CD8-positive, alpha-beta memory T cell (primary cell): Measurements from ENCODE around the gene TMEM184C. TPM values are rescaled to one million over a fixed set of nuclear protein-coding genes. Genes with fewer than 3 reads are reported as not detected.
A peak's percentile ranks its signal among the peaks of the same experiment; 100 is the strongest.

Source experiments
- CTCF ChIA-PET: fragments of 350-600 bp; sonication (Branson Sonifier 250); formaldehyde crosslinking; loops from one replicate; lab custom pipeline; 2021; ENCODE audit warnings: antibody characterized with exemption; lab: Charles Lee
- POLR2A ChIA-PET: fragments of 350-600 bp; sonication (Branson Sonifier 250); formaldehyde crosslinking; loops from one replicate; lab custom pipeline; 2021; ENCODE audit warnings: antibody characterized with exemption; lab: Charles Lee
- DNase-seq, 5 donors: peaks; one replicate each; pipeline versions ENCODE4 v3.0.0 to v3.0.0-alpha.2; 2020 to 2022; ENCODE audit warnings: mixed read lengths in 1 of 5
- H3K27ac ChIP-seq: one replicate; pipeline ENCODE4 v1.7.0; 2013; ENCODE audit warnings: low read depth, mild to moderate bottlenecking, low read length, moderate library complexity
- H3K27me3 ChIP-seq: 2 replicates; pipeline ENCODE4 v1.7.0; 2013; ENCODE audit warnings: low read length, mild to moderate bottlenecking; ENCODE audit not compliant: insufficient read depth, poor library complexity, severe bottlenecking
- H3K36me3 ChIP-seq: 2 replicates; pipeline ENCODE4 v1.7.0; 2013; ENCODE audit warnings: mild to moderate bottlenecking, low read length, moderate library complexity; ENCODE audit not compliant: insufficient read depth
- H3K4me1 ChIP-seq: 2 replicates; pipeline ENCODE4 v1.7.0; 2013; ENCODE audit warnings: mild to moderate bottlenecking, low read length, moderate library complexity; ENCODE audit not compliant: insufficient read depth
- H3K4me3 ChIP-seq: 2 replicates; pipeline ENCODE4 v1.7.0; 2013; ENCODE audit warnings: mild to moderate bottlenecking, low read length
- H3K9me3 ChIP-seq: 2 replicates; pipeline ENCODE4 v1.7.0; 2013; ENCODE audit warnings: mild to moderate bottlenecking, low read length
- H3K27ac Mint-ChIP-seq, 8 donors: one replicate each; pipeline ENCODE4 v1.8.0; 2020 to 2021; ENCODE audit warnings: mixed read lengths in 8 of 8, mild to moderate bottlenecking in 6 of 8, inconsistent platforms in 3 of 8, moderate library complexity in 3 of 8
- H3K27me3 Mint-ChIP-seq, 2 donors: one replicate each; pipeline ENCODE4 v1.8.0; 2020 to 2021; ENCODE audit warnings: mixed read lengths in 2 of 2, mild to moderate bottlenecking in 1 of 2, moderate library complexity in 1 of 2
- H3K36me3 Mint-ChIP-seq, 3 donors: one replicate each; pipeline ENCODE4 v1.8.0; 2020 to 2021; ENCODE audit warnings: mixed read lengths in 3 of 3, inconsistent platforms in 1 of 3, mild to moderate bottlenecking in 1 of 3
- H3K4me1 Mint-ChIP-seq, 3 donors: one replicate each; pipeline ENCODE4 v1.8.0; 2020 to 2021; ENCODE audit warnings: mixed read lengths in 3 of 3, inconsistent platforms in 1 of 3, mild to moderate bottlenecking in 1 of 3
- H3K4me3 Mint-ChIP-seq, 7 donors: one replicate each; pipeline ENCODE4 v1.8.0; 2020 to 2021; ENCODE audit warnings: mixed read lengths in 7 of 7, mild to moderate bottlenecking in 6 of 7, moderate library complexity in 4 of 7, inconsistent platforms in 2 of 7
- H3K9me3 Mint-ChIP-seq, 5 donors: one replicate each; pipeline ENCODE4 v1.8.0; 2020 to 2022; ENCODE audit warnings: mixed read lengths in 5 of 5, mild to moderate bottlenecking in 3 of 5, moderate library complexity in 2 of 5, inconsistent platforms in 1 of 5
- polyA plus RNA-seq: library from polyadenylated mRNA; unstranded; fragments of 300-500 nt; fragmentation: Illumina TruSeq; gene quantifications from one replicate; pipeline ENCODE4 v1.2.3, GENCODE V29; 2021
- total RNA-seq, 2 experiments: library from RNA; stranded (reverse); gene quantifications; one replicate each; pipeline ENCODE4 v1.2.3, GENCODE V29; 2021

The TMEM184C gene
- total and polyA plus RNA-seq, 3 experiments from 2014 or later = 26.8 to 35.9 (median 31.6) TPM

DNA sequence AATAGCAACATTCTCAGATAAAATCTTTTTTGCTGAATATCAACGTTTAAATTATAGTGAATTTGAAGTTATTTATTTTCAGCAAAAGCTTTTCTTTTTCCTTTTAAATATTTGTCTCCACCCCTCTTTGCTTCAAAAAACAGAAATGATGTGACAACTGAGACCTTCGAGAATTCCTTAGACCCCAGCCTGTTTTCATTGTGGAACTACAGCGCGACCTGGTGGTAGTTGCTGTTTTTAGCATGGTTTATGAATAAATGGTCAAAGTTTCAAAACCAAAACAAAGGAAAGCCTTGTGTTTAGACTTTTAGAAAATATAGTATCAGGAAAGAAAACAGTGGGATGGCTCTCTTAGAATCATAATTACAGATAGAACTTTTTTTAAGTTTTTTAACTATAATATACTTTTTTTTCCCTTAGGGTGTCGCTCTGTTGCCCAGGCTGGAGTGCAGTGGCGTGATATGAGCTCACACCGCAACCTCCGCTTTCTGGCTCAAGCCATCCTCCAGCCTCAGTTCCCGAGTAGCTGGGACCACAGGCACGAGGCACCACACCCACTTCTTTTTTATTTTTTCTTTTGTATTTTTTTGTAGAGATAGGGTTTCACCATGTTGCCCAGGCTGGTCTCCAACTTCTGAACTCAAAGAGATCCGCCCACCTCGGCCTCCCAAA is 26.8 kb upstream of the TMEM184C start:
- peaks cover 0 to 3% (median 0%) of the 10 kb centered on the region in 3 donors for H3K36me3 Mint-ChIP-seq
- ChIA-PET CTCF (interaction anchor here (0.8 to 1.3 kb wide), 4 partner anchors 13 to 277 kb away, joined by 3 to 4 read pairs (median 4); no protein-coding TSS in a partner anchor), POLR2A (no interaction called here)
- peaks cover 5 to 10% (median 9%) of the 10 kb centered on the region in 3 donors for H3K4me1 Mint-ChIP-seq
- Histone ChIP-seq H3K27ac (no peak overlapping the region), H3K4me3 (no peak overlapping the region), H3K36me3 (no peaks in the 10 kb centered on the region), H3K27me3 (no peaks in the 10 kb centered on the region), H3K9me3 (no peaks in the 10 kb centered on the region), H3K4me1 (no peaks in the 10 kb centered on the region)
- peaks cover 5 to 13% of the 10 kb centered on the region in 2 donors for H3K27me3 Mint-ChIP-seq
- peaks cover 0 to 2% (median 0%) of the 10 kb centered on the region in 5 donors for H3K9me3 Mint-ChIP-seq
- no peak overlapping the region for H3K4me3 Mint-ChIP-seq
- H3K27ac Mint-ChIP-seq = no peak overlapping the region
- DNase-seq = peak in 2 of 5 donors; percentile 4 to 18

DNA sequence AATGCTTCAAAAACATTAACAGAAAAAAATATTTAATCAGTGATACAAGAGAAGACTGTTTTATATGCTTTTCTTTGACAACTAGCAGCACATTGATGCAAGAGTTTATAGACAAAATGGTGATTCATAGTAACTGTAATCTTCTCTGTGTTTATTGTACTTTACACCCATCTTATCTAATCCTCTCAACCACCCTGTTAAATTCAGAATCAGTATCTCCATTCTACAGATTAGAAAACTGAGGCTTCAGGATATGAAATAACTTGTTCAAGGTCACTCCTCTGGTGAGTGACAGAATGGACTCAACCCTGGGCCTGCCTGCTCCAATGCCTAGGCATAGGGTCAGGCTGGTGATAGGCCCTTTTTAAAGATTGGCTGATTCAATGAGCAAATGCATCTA is 26.1 kb upstream of the TMEM184C start:
- ChIA-PET POLR2A (no interaction called here), CTCF (interaction anchor here (1.2 to 1.3 kb wide), 2 partner anchors 52 to 72 kb away, joined by 3 to 4 read pairs; no protein-coding TSS in a partner anchor)
- Histone ChIP-seq H3K4me1 (no peaks in the 10 kb centered on the region), H3K36me3 (no peaks in the 10 kb centered on the region), H3K27me3 (no peaks in the 10 kb centered on the region), H3K4me3 (no peak overlapping the region), H3K9me3 (no peaks in the 10 kb centered on the region), H3K27ac (no peak overlapping the region)
- Mint-ChIP-seq H3K9me3 (no peaks in the 10 kb centered on the region), H3K27ac (no peak overlapping the region), H3K4me3 (no peak overlapping the region), H3K4me1 (peaks cover 5 to 10% (median 9%) of the 10 kb centered on the region in 3 donors), H3K27me3 (peaks cover 5 to 8% of the 10 kb centered on the region in 2 donors), H3K36me3 (no peaks in the 10 kb centered on the region)
- DNase-seq = no peak

DNA sequence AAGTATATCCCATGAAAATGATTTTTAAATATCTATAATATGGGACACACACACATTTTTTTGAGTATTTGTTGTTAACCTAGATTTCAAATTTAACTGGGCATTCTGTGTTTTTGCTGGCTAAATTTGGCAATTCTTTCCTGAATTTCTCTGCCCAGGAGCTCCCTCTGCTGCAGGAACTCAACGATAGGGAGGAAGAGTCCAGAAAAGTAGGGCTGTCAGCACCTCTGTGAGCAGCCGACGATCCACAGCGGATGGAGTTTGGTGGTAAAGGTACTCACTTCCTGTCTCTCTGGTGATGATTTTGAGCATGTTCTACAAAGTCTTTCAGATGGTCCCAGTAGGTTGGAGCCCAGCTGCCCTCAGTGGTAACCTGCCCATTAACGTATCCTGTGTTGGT is 23.1 kb upstream of the TMEM184C start:
- ChIA-PET CTCF (no interaction called here), POLR2A (no interaction called here)
- H3K9me3 Mint-ChIP-seq = no peaks in the 10 kb centered on the region
- no peaks in the 10 kb centered on the region for H3K36me3 Mint-ChIP-seq
- H3K27ac Mint-ChIP-seq = peak overlapping the region in 1 of 8 donors; percentile 37
- Histone ChIP-seq H3K4me1 (no peaks in the 10 kb centered on the region), H3K27ac (no peak overlapping the region), H3K36me3 (no peaks in the 10 kb centered on the region), H3K9me3 (no peaks in the 10 kb centered on the region), H3K27me3 (no peaks in the 10 kb centered on the region), H3K4me3 (no peak overlapping the region)
- peaks cover 5 to 6% of the 10 kb centered on the region in 2 donors for H3K27me3 Mint-ChIP-seq
- peaks cover 5 to 10% (median 9%) of the 10 kb centered on the region in 3 donors for H3K4me1 Mint-ChIP-seq
- no peak overlapping the region for H3K4me3 Mint-ChIP-seq
- DNase-seq = no peak

DNA sequence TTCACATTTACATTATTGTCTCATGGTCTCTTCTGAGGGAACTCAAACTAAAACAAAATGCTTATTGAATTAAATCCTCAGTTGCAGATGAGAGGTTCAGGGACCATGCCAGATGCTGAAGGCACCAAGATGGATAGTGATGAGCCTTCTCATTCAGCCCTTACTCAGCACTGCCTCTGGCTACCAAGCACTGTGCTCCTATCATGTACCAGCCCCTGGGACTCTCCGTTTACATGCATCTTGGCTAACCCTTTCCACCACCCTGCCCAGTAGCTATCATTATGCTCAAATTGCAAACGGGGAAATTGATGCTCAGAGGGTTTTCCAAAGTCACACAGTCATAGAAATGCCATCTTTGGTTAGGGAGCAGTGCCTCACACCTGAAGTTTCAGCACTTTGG is 22.6 kb upstream of the TMEM184C start:
- Histone ChIP-seq H3K9me3 (no peaks in the 10 kb centered on the region), H3K27ac (no peak overlapping the region), H3K36me3 (no peaks in the 10 kb centered on the region), H3K4me3 (no peak overlapping the region), H3K27me3 (no peaks in the 10 kb centered on the region), H3K4me1 (no peaks in the 10 kb centered on the region)
- H3K4me3 Mint-ChIP-seq = no peak overlapping the region
- H3K27ac Mint-ChIP-seq = peak overlapping the region in 1 of 8 donors; percentile 23
- H3K4me1 Mint-ChIP-seq = peaks cover 5 to 10% (median 9%) of the 10 kb centered on the region in 3 donors
- H3K9me3 Mint-ChIP-seq = no peaks in the 10 kb centered on the region
- CTCF ChIA-PET = no interaction called here
- POLR2A ChIA-PET = no interaction called here
- DNase-seq = no peak
- H3K27me3 Mint-ChIP-seq = peaks cover 5 to 8% of the 10 kb centered on the region in 2 donors
- no peaks in the 10 kb centered on the region for H3K36me3 Mint-ChIP-seq

DNA sequence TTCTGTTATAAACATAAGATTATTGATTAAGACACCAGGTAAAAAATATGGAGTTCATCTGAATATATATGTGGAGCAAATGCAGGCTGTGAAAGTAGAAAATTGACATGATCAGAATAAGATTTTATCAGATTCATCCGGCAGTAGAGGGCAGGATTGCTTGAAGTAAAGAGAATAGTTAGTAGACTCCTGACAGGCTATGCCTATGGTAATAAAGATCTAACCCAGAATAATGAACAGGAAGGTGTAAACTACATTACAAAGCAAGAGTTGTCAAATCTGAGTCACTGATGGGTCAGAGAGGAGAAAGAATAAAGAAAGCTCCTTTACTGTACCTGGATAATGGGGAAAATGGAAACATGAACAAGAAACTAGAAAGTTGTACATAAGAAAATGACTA is 20.8 kb upstream of the TMEM184C start:
- H3K9me3 ChIP-seq = no peaks in the 10 kb centered on the region
- ChIA-PET POLR2A (no interaction called here), CTCF (interaction anchor here (1.1 to 1.5 kb wide), 3 partner anchors 20 to 270 kb away, joined by 3 read pairs; partner anchors contain the start of gene TMEM184C)
- H3K27ac ChIP-seq = no peak overlapping the region
- H3K4me1 ChIP-seq = no peaks in the 10 kb centered on the region
- no peaks in the 10 kb centered on the region for H3K36me3 ChIP-seq
- no peaks in the 10 kb centered on the region for H3K36me3 Mint-ChIP-seq
- no peak for DNase-seq
- H3K4me3 ChIP-seq = no peak overlapping the region
- no peak overlapping the region for H3K4me3 Mint-ChIP-seq
- H3K27me3 ChIP-seq = no peaks in the 10 kb centered on the region
- H3K27ac Mint-ChIP-seq = no peak overlapping the region
- no peaks in the 10 kb centered on the region for H3K9me3 Mint-ChIP-seq
- peaks cover 2 to 6% (median 6%) of the 10 kb centered on the region in 3 donors for H3K4me1 Mint-ChIP-seq
- peaks cover 5 to 12% of the 10 kb centered on the region in 2 donors for H3K27me3 Mint-ChIP-seq

DNA sequence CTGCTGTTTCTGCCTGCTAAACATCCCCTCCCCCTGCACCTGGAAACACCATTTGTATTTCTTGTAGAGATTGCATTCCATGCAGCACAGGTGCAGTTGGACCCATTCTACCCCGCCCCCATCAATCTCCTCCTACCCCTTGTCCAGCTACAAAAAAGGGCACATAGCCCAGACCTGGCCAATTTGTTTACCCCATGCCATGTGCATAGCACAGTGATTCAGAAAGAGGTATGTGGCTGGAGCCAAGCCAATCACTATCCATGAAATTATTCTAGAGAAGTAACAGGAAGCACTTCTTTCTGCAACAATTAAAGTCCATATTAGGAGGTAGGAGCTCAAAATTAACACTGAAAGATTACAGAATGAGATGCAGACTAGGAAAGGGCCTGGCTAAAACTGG is 20.2 kb upstream of the TMEM184C start:
- no peak overlapping the region for H3K4me3 Mint-ChIP-seq
- H3K27ac Mint-ChIP-seq = peak overlapping the region in 2 of 8 donors; percentile 24 to 43
- no peaks in the 10 kb centered on the region for H3K9me3 Mint-ChIP-seq
- H3K27me3 Mint-ChIP-seq = peaks cover 5 to 14% of the 10 kb centered on the region in 2 donors
- no peaks in the 10 kb centered on the region for H3K27me3 ChIP-seq
- ChIA-PET POLR2A (no interaction called here), CTCF (interaction anchor here (0.7 to 1.5 kb wide), 3 partner anchors 20 to 259 kb away, joined by 3 read pairs; partner anchors contain the start of gene TMEM184C)
- DNase-seq = no peak
- H3K27ac ChIP-seq = no peak overlapping the region
- H3K36me3 Mint-ChIP-seq = no peaks in the 10 kb centered on the region
- no peak overlapping the region for H3K4me3 ChIP-seq
- H3K9me3 ChIP-seq = no peaks in the 10 kb centered on the region
- no peaks in the 10 kb centered on the region for H3K4me1 ChIP-seq
- H3K36me3 ChIP-seq = no peaks in the 10 kb centered on the region
- peaks cover 2 to 6% (median 6%) of the 10 kb centered on the region in 3 donors for H3K4me1 Mint-ChIP-seq

DNA sequence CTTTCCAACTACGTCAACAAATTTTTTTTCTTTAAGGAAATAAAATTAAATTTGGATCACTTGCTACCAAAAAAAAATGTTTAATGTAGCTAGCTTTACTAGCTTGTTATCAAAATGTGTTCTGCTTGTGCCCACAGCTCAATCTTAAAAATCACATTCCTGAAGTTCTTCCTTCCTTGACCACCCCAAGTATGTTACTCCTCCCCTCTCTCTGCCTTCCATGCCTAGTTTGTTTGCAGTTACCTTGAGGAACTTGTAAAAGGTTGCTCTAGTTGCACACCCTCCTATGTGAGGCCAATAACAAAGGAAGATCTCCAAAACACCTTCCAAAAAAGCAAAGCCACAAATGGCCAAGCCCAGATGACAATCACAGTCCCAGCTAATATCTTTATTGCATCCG is 19.6 kb upstream of the TMEM184C start:
- Mint-ChIP-seq H3K4me1 (peaks cover 2 to 6% (median 6%) of the 10 kb centered on the region in 3 donors), H3K9me3 (no peaks in the 10 kb centered on the region), H3K27ac (peak overlapping the region in 1 of 8 donors; percentile 13), H3K27me3 (peaks cover 6 to 16% of the 10 kb centered on the region in 2 donors), H3K4me3 (no peak overlapping the region), H3K36me3 (no peaks in the 10 kb centered on the region)
- Histone ChIP-seq H3K4me3 (no peak overlapping the region), H3K27me3 (no peaks in the 10 kb centered on the region), H3K4me1 (no peaks in the 10 kb centered on the region), H3K36me3 (no peaks in the 10 kb centered on the region), H3K9me3 (no peaks in the 10 kb centered on the region), H3K27ac (no peak overlapping the region)
- no peak for DNase-seq
- ChIA-PET CTCF (interaction anchor here (0.7 to 1.5 kb wide), 3 partner anchors 9 to 258 kb away, joined by 3 read pairs; no protein-coding TSS in a partner anchor), POLR2A (no interaction called here)

DNA sequence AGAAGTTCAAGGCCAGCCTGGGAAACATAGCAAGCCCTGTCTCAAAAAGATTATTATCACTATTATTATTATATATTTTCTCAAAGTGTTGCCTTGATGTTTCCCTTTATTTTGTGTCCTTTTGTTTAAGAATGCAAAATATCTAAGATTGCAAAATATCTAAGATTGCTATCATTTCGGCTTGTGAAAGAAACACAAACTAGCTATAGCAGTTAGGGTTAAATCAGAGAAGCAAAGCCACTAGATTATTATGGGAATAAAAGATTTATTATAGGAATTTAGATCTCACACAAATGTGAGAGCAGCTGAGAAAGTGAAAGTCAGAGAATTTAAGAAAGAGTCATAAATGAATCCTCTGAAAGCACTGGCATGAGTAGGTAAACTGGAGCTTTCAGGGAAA is 18.0 kb upstream of the TMEM184C start:
- H3K9me3 Mint-ChIP-seq = no peaks in the 10 kb centered on the region
- no peaks in the 10 kb centered on the region for H3K27me3 ChIP-seq
- H3K36me3 Mint-ChIP-seq = no peaks in the 10 kb centered on the region
- no peaks in the 10 kb centered on the region for H3K4me1 ChIP-seq
- ChIA-PET POLR2A (no interaction called here), CTCF (interaction anchor here (1.0 to 1.3 kb wide), 2 partner anchors 25 to 279 kb away, joined by 3 read pairs; no protein-coding TSS in a partner anchor)
- H3K27ac ChIP-seq = no peak overlapping the region
- H3K4me3 Mint-ChIP-seq = no peak overlapping the region
- no peaks in the 10 kb centered on the region for H3K36me3 ChIP-seq
- H3K9me3 ChIP-seq = no peaks in the 10 kb centered on the region
- H3K4me1 Mint-ChIP-seq = peaks cover 2 to 4% (median 4%) of the 10 kb centered on the region in 3 donors
- H3K27me3 Mint-ChIP-seq = peaks cover 6 to 16% of the 10 kb centered on the region in 2 donors
- H3K4me3 ChIP-seq = no peak overlapping the region
- no peak overlapping the region for H3K27ac Mint-ChIP-seq
- no peak for DNase-seq
